NB4 (cell line): ENCODE results near the gene KCNJ10.
"Not testable (repeated sequence)": the region's sequence is repeated elsewhere in the genome, so short reads cannot be mapped to it uniquely, and the experiment has no call there.

Experiments used
- DNase-seq: peaks from one replicate; pipeline ENCODE4 v3.0.0; 2010; ENCODE audit warnings: low read depth
- H3K4me3 ChIP-seq: one replicate; pipeline ENCODE4 v1.5.1; 2011; ENCODE audit warnings: mild to moderate bottlenecking, low read depth, low read length, moderate library complexity
- MAX ChIP-seq: IDR thresholded peaks from 2 replicates; pipeline ENCODE4 v1.6.1; 2011; ENCODE audit warnings: low read depth, low read length
- MYC ChIP-seq: IDR thresholded peaks from 2 replicates; pipeline ENCODE4 v1.6.1; 2011; ENCODE audit warnings: low read depth, low read length
- POLR2A ChIP-seq: IDR thresholded peaks from 2 replicates; pipeline ENCODE4 v1.6.1; 2011; ENCODE audit warnings: mild to moderate bottlenecking; ENCODE audit not compliant: insufficient read length; ENCODE audit errors: extremely low read depth
- TF ChIP-seq, protein P1 (sequence below): IDR thresholded peaks from one replicate; pipeline ENCODE4 v1.5.1; 2012; ENCODE audit warnings: low read depth, low read length

The KCNJ10 gene

GRCh38 chr1:160115545-160116282 is 45.8 kb upstream of the KCNJ10 start, which contains the start of gene ATP1A2:
Gene ATP1A2 (plus strand): TSS chr1:160115759. CDS start chr1:160115862, 103 bp downstream.
- no peak within 1 kb of the TSS for H3K4me3 ChIP-seq

GRCh38 chr1:160114085-160114484 is 44.1 kb upstream of the KCNJ10 start:
- TF ChIP-seq, protein P1, sequence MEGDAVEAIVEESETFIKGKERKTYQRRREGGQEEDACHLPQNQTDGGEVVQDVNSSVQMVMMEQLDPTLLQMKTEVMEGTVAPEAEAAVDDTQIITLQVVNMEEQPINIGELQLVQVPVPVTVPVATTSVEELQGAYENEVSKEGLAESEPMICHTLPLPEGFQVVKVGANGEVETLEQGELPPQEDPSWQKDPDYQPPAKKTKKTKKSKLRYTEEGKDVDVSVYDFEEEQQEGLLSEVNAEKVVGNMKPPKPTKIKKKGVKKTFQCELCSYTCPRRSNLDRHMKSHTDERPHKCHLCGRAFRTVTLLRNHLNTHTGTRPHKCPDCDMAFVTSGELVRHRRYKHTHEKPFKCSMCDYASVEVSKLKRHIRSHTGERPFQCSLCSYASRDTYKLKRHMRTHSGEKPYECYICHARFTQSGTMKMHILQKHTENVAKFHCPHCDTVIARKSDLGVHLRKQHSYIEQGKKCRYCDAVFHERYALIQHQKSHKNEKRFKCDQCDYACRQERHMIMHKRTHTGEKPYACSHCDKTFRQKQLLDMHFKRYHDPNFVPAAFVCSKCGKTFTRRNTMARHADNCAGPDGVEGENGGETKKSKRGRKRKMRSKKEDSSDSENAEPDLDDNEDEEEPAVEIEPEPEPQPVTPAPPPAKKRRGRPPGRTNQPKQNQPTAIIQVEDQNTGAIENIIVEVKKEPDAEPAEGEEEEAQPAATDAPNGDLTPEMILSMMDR, result no peak
- TF ChIP-seq MAX, result no peak
- no peak for TF ChIP-seq POLR2A
- TF ChIP-seq MYC, result no peak
- DNase-seq, result no peak
- no peak overlapping the region for H3K4me3 ChIP-seq

More at GRCh38 chr1:160115545-160116282, 45.8 kb upstream of the KCNJ10 start, which contains the start of gene ATP1A2:
- TF ChIP-seq MAX, result no peak
- TF ChIP-seq POLR2A, result no peak
- TF ChIP-seq, protein P1, result no peak
- TF ChIP-seq MYC, result no peak
- DNase-seq, result no peak

DNA sequence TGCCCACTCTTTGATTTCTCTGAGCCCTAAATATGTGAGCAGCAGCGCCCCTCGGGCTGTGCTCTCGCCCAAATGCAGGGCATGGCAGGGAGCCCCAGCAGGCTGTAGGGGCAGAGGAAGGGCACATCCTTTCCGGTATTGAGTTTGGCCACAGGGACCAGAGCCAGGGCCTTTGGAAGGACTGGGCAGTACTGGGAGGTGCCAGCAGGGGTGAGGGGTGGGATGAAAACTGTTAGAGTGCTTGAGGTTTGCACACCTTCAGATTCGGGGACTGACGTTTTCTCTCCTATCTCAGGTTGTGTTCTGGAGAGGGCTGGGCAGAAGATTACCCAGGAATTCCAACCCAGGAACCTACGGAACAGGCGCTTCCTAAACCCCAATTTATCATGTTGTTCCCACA is 43.4 kb upstream of the KCNJ10 start:
- no peak for TF ChIP-seq POLR2A
- TF ChIP-seq, protein P1, result no peak
- TF ChIP-seq MYC, result no peak
- no peak for TF ChIP-seq MAX
- no peak for DNase-seq
- no peak overlapping the region for H3K4me3 ChIP-seq

GRCh38 chr1:160112357-160112756 is 42.4 kb upstream of the KCNJ10 start:
- no peak overlapping the region for H3K4me3 ChIP-seq
- DNase-seq, result no peak
- TF ChIP-seq MAX (no peak), MYC (no peak), POLR2A (no peak)
- TF ChIP-seq, protein P1, result no peak

GRCh38 chr1:160111462-160111861 is 41.5 kb upstream of the KCNJ10 start:
- DNase-seq, H3K4me3 ChIP-seq: not testable (repeated sequence)

DNA sequence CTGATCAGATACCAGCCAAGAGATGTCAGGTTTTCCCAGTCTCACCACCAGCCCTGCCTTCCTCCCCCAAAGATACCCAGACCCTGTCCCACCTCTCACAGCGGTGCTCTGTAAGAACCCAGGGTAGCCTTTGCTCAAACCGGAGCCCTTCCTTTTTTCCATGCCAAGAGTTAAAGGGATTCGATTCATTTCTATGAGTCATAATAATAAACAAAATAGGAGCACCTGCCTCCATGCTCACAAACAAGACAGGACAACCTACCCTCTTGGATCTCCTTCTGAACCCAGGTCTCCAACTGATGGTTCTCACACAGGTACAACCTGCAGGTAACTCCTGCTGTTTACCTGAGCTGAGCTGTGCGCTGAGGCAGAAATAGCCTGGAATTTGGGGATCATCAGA is 39.7 kb upstream of the KCNJ10 start:
- TF ChIP-seq, protein P1, result no peak
- TF ChIP-seq POLR2A, result no peak
- TF ChIP-seq MAX, result no peak
- no peak for TF ChIP-seq MYC
- H3K4me3 ChIP-seq, result no peak overlapping the region
- DNase-seq, result no peak
